Gastrocnemius medialis (tissue), 4 donors: ENCODE data around the gene GPATCH2. TPM values are rescaled to one million over a fixed set of nuclear protein-coding genes. Genes with fewer than 3 reads are reported as not detected.

Experiments
- ATAC-seq, 2 donors: fragments of 150-250 bp; one replicate each; pipeline ENCODE4 v1.9.1; 2016
- DNase-seq, 2 donors: peaks; one replicate each; pipeline ENCODE4 v3.0.0-alpha.2; 2019
- H3K27ac ChIP-seq, 4 donors: fragments of 200-600 bp; sonication (generic); 1 replicate in 1 of 4; 2 replicates in 3 of 4; pipeline ENCODE4 v1.5.1; 2016 to 2018; ENCODE audit warnings: mild to moderate bottlenecking in 2 of 4, moderate library complexity in 1 of 4
- H3K27me3 ChIP-seq, 3 donors: fragments of 200-600 bp; sonication (generic) in 2 of 3; 1 replicate in 1 of 3; 2 replicates in 2 of 3; pipeline versions ENCODE4 v1.5.1 to v1.6.0; 2016 to 2019; ENCODE audit warnings: mild to moderate bottlenecking in 1 of 3, moderate library complexity in 1 of 3
- H3K36me3 ChIP-seq, 2 donors: fragments of 200-600 bp; sonication (generic) in 1 of 2; one replicate each; pipeline ENCODE4 v1.5.1; 2017 to 2018
- H3K4me1 ChIP-seq, 2 donors: fragments of 200-600 bp; sonication (generic) in 1 of 2; one replicate each; pipeline ENCODE4 v1.5.1; 2016 to 2017; ENCODE audit warnings: mild to moderate bottlenecking in 2 of 2
- H3K4me3 ChIP-seq, 4 donors: fragments of 200-600 bp; sonication (generic) in 3 of 4; 1 replicate in 1 of 4; 2 replicates in 3 of 4; pipeline ENCODE4 v1.5.1; 2016 to 2019; ENCODE audit warnings: mild to moderate bottlenecking in 2 of 4
- H3K9me3 ChIP-seq, 3 donors: fragments of 200-600 bp; sonication (generic) in 2 of 3; 1 replicate in 1 of 3; 2 replicates in 2 of 3; pipeline ENCODE4 v1.5.1; 2016 to 2019
- CTCF ChIP-seq, 5 experiments: fragments of 450-650 bp in 3 of 5; fragments of 200-600 bp in 2 of 5; sonication (generic) in 2 of 5; IDR thresholded peaks in 4 of 5; conservative IDR thresholded peaks in 1 of 5; 1 replicate in 4 of 5; 2 replicates in 1 of 5; pipeline ENCODE4 v1.5.1; 2016 to 2019; ENCODE audit warnings: antibody characterized with exemption in 5 of 5, mild to moderate bottlenecking in 3 of 5, moderate library complexity in 3 of 5
- POLR2A ChIP-seq, 2 donors: fragments of 450-650 bp; IDR thresholded peaks; one replicate each; pipeline ENCODE4 v1.6.1; 2017; ENCODE audit warnings: antibody characterized with exemption in 2 of 2, mild to moderate bottlenecking in 2 of 2, moderate library complexity in 2 of 2
- in situ Hi-C, 4 donors: fragments of 200-750 bp; cut with MboI; loops; one replicate each; pipeline versions ENCODE4 v1.15.0 to v1.8.0; 2017; ENCODE audit warnings: low sequenced_read_pairs in 4 of 4
- intact Hi-C: fragments of 100-400 bp; cut with DNase I; formaldehyde crosslinking; loops from one replicate; pipeline ENCODE4 v1.15.1; 2023; ENCODE audit warnings: low total_unique reads
- total RNA-seq, 4 donors: library from RNA; depleted of rRNA; stranded (reverse); fragments of >200 nt; gene quantifications; one replicate each; pipeline versions ENCODE4 v1.1.0 to v1.2.3, GENCODE V29; 2016

The GPATCH2 gene
- total RNA-seq, 4 donors from 2014 or later, result 3.6 to 9.3 (median 6.9) TPM

DNA sequence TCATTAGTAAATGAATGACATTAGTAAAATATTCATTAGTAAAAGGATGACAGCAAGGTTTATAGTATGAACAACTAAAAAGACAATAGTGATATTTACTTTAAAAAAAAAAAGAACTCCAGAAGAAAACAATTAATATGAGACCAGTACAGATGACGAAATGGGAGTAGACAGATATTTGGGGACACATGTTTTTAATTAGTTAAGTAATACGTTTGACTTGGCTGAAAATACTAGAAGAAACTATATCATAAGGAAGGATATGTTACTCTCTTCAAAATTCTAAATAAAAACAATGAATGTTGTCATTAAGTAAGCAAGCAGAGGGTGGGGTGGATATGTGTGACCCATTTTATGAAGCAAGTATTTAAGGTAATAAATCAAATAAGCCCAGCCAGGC lies 61.9 kb downstream of the GPATCH2 start:
- Histone ChIP-seq H3K9me3 (no peaks in the 10 kb centered on the region), H3K36me3 (no peaks in the 10 kb centered on the region), H3K4me3 (no peak overlapping the region), H3K27ac (no peak overlapping the region), H3K27me3 (no peaks in the 10 kb centered on the region), H3K4me1 (no peaks in the 10 kb centered on the region)
- TF ChIP-seq POLR2A (IDR thresholded peaks at IDR 0.05) (no peak), CTCF (IDR thresholded peaks at IDR 0.05 in 4 of 5, conservative IDR thresholded peaks at IDR 0.05 in 1 of 5) (no peak)
- in situ Hi-C loops (no loop called here), intact Hi-C loops (no loop called here)
- ATAC-seq, result no peak
- no peak for DNase-seq

GRCh38 chr1:217568200-217568599 lies 62.7 kb downstream of the GPATCH2 start:
- TF ChIP-seq CTCF (IDR thresholded peaks at IDR 0.05 in 4 of 5, conservative IDR thresholded peaks at IDR 0.05 in 1 of 5) (no peak), POLR2A (IDR thresholded peaks at IDR 0.05) (no peak)
- Histone ChIP-seq H3K27me3 (no peaks in the 10 kb centered on the region), H3K27ac (no peak overlapping the region), H3K4me1 (no peaks in the 10 kb centered on the region), H3K36me3 (no peaks in the 10 kb centered on the region), H3K9me3 (no peaks in the 10 kb centered on the region), H3K4me3 (no peak overlapping the region)
- in situ Hi-C loops (no loop called here), intact Hi-C loops (no loop called here)
- no peak for DNase-seq
- no peak for ATAC-seq

DNA sequence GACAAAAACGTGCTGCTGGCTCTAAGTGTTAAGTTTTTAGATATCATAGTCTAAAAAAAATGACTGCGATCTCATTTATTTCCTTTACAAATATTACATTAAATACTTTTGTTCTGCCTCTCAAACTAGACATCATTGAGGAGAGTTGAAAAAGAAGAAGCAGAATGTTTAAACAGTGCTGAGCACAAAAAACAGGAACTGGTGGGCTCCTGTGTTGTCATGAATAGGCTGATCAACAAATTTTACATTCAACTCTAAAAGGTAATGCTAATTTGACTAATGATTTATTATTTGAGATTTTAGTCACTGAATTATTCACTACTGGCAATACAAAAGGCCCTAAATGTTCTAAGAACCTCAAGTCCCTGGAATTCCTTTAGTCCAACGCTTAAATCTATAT lies 66.1 kb downstream of the GPATCH2 start:
- DNase-seq (no peak), ATAC-seq (no peak)
- no peak overlapping the region for H3K27ac ChIP-seq
- H3K27me3 ChIP-seq, result no peaks in the 10 kb centered on the region
- H3K36me3 ChIP-seq, result no peaks in the 10 kb centered on the region
- TF ChIP-seq POLR2A (IDR thresholded peaks at IDR 0.05) (no peak), CTCF (IDR thresholded peaks at IDR 0.05 in 4 of 5, conservative IDR thresholded peaks at IDR 0.05 in 1 of 5) (no peak)
- in situ Hi-C loops, result no loop called here
- no peak overlapping the region for H3K4me3 ChIP-seq
- no peaks in the 10 kb centered on the region for H3K9me3 ChIP-seq
- H3K4me1 ChIP-seq, result no peaks in the 10 kb centered on the region
- intact Hi-C loops, result no loop called here

GRCh38 chr1:217564207-217564606 lies 66.7 kb downstream of the GPATCH2 start:
- no peaks in the 10 kb centered on the region for H3K9me3 ChIP-seq
- ATAC-seq (no peak), DNase-seq (no peak)
- H3K36me3 ChIP-seq, result no peaks in the 10 kb centered on the region
- H3K27ac ChIP-seq, result no peak overlapping the region
- H3K4me3 ChIP-seq, result no peak overlapping the region
- no peaks in the 10 kb centered on the region for H3K27me3 ChIP-seq
- no peaks in the 10 kb centered on the region for H3K4me1 ChIP-seq
- intact Hi-C loops (no loop called here), in situ Hi-C loops (no loop called here)
- TF ChIP-seq CTCF (IDR thresholded peaks at IDR 0.05 in 4 of 5, conservative IDR thresholded peaks at IDR 0.05 in 1 of 5) (no peak), POLR2A (IDR thresholded peaks at IDR 0.05) (no peak)

- intact Hi-C loops, result no loop called here
- Histone ChIP-seq H3K27me3 (no peaks in the 10 kb centered on the region), H3K4me1 (no peaks in the 10 kb centered on the region), H3K36me3 (no peaks in the 10 kb centered on the region), H3K4me3 (no peak overlapping the region), H3K27ac (no peak overlapping the region), H3K9me3 (no peaks in the 10 kb centered on the region)
- no peak for DNase-seq
- TF ChIP-seq POLR2A (IDR thresholded peaks at IDR 0.05) (no peak), CTCF (IDR thresholded peaks at IDR 0.05 in 4 of 5, conservative IDR thresholded peaks at IDR 0.05 in 1 of 5) (no peak)
- ATAC-seq, result no peak
- in situ Hi-C loops, result no loop called here
Observed at GRCh38 chr1:217563179-217563578, 67.7 kb downstream of the GPATCH2 start.
